Chondrocyte (in vitro differentiated cells): ENCODE measurements around the gene SPARC. TPM values are rescaled to one million over a fixed set of nuclear protein-coding genes. Genes with fewer than 3 reads are reported as not detected.
A peak's percentile ranks its signal among the peaks of the same experiment; 100 is the strongest.

Source experiments
- DNase-seq: peaks from one replicate; pipeline ENCODE4 v3.0.0; 2021; ENCODE audit warnings: mixed read lengths, low spot score
- H3K27ac Mint-ChIP-seq: one replicate; pipeline ENCODE4 v1.8.0; 2021; ENCODE audit warnings: mild to moderate bottlenecking, moderate library complexity, mixed read lengths; ENCODE audit not compliant: unreplicated experiment
- H3K27me3 Mint-ChIP-seq: 2 replicates; pipeline ENCODE4 v1.8.0; 2021; ENCODE audit warnings: low read depth, mixed read lengths
- H3K36me3 Mint-ChIP-seq: 2 replicates; pipeline ENCODE4 v1.8.0; 2021; ENCODE audit warnings: low read depth, mixed read lengths
- H3K4me1 Mint-ChIP-seq: 2 replicates; pipeline ENCODE4 v1.8.0; 2021; ENCODE audit warnings: low read depth, mild to moderate bottlenecking, mixed read lengths
- H3K4me3 Mint-ChIP-seq: one replicate; pipeline ENCODE4 v1.8.0; 2021; ENCODE audit warnings: mild to moderate bottlenecking, moderate library complexity, mixed read lengths; ENCODE audit not compliant: unreplicated experiment
- H3K9me3 Mint-ChIP-seq: 2 replicates; pipeline ENCODE4 v1.8.0; 2021; ENCODE audit warnings: low read depth, mixed read lengths
- CTCF ChIP-seq: fragments of 200-600 bp; sonication (generic); IDR thresholded peaks from 2 replicates; pipeline ENCODE4 v1.5.0; 2021; ENCODE audit warnings: antibody characterized with exemption, mild to moderate bottlenecking, moderate library complexity
- total RNA-seq: library from RNA; stranded (reverse); gene quantifications from 3 replicates; pipeline ENCODE4 v1.2.1, GENCODE V29; 2021

Gene SPARC
- total RNA-seq, 1 donor from 2014 or later: 24,306 TPM

- TF ChIP-seq CTCF: no peak
- H3K4me1 Mint-ChIP-seq: peaks cover 99% of the 10 kb centered on the region
- H3K9me3 Mint-ChIP-seq: no peaks in the 10 kb centered on the region
- no peaks in the 10 kb centered on the region for H3K27me3 Mint-ChIP-seq
- peak overlapping the region; percentile 92 for H3K27ac Mint-ChIP-seq
- H3K36me3 Mint-ChIP-seq: peaks cover 85% of the 10 kb centered on the region
- no peak overlapping the region for H3K4me3 Mint-ChIP-seq
- DNase-seq: no peak
These were observed 16.5 kb downstream of the SPARC start for GRCh38 chr5:151670083-151670686.

- no peak for DNase-seq
- peaks cover 89% of the 10 kb centered on the region for H3K36me3 Mint-ChIP-seq
- TF ChIP-seq CTCF: no peak
- peak overlapping the region; percentile 93 for H3K27ac Mint-ChIP-seq
- H3K4me3 Mint-ChIP-seq: peak overlapping the region; percentile 2
- peaks cover 99% of the 10 kb centered on the region for H3K4me1 Mint-ChIP-seq
- no peaks in the 10 kb centered on the region for H3K27me3 Mint-ChIP-seq
- no peaks in the 10 kb centered on the region for H3K9me3 Mint-ChIP-seq
These were observed 19.6 kb downstream of the SPARC start for GRCh38 chr5:151667083-151667482.

- Mint-ChIP-seq H3K27me3 (no peaks in the 10 kb centered on the region), H3K36me3 (peaks cover 79% of the 10 kb centered on the region), H3K4me3 (peak overlapping the region; percentile 10), H3K4me1 (peaks cover 96% of the 10 kb centered on the region), H3K9me3 (no peaks in the 10 kb centered on the region), H3K27ac (peak overlapping the region; percentile 93)
- no peak for DNase-seq
- no peak for TF ChIP-seq CTCF
These were observed 21.1 kb downstream of the SPARC start for GRCh38 chr5:151665613-151666012.

- peaks cover 72% of the 10 kb centered on the region for H3K36me3 Mint-ChIP-seq
- H3K9me3 Mint-ChIP-seq: no peaks in the 10 kb centered on the region
- TF ChIP-seq CTCF: no peak
- peak overlapping the region; percentile 93 for H3K27ac Mint-ChIP-seq
- H3K4me1 Mint-ChIP-seq: peaks cover 94% of the 10 kb centered on the region
- H3K4me3 Mint-ChIP-seq: peak overlapping the region; percentile 28
- no peaks in the 10 kb centered on the region for H3K27me3 Mint-ChIP-seq
- DNase-seq: no peak
These were observed 21.8 kb downstream of the SPARC start for GRCh38 chr5:151664694-151665585.

GRCh38 chr5:151663617-151664293, 23.0 kb downstream of the SPARC start:
- TF ChIP-seq CTCF: no peak
- H3K27me3 Mint-ChIP-seq: no peaks in the 10 kb centered on the region
- H3K27ac Mint-ChIP-seq: peak overlapping the region; percentile 93
- peaks cover 94% of the 10 kb centered on the region for H3K4me1 Mint-ChIP-seq
- peak overlapping the region; percentile 55 for H3K4me3 Mint-ChIP-seq
- no peak for DNase-seq
- no peaks in the 10 kb centered on the region for H3K9me3 Mint-ChIP-seq
- peaks cover 62% of the 10 kb centered on the region for H3K36me3 Mint-ChIP-seq
